Type B pancreatic cell (in vitro differentiated cells): ENCODE measurements around the gene ZMYND8. TPM values are rescaled to one million over a fixed set of nuclear protein-coding genes. Genes with fewer than 3 reads are reported as not detected.

ENCODE experiments used
- DNase-seq: peaks from one replicate; pipeline ENCODE4 v3.0.0; 2021; ENCODE audit warnings: mixed read lengths; ENCODE audit not compliant: unreplicated experiment; ENCODE audit errors: extremely low spot score
- H3K27ac Mint-ChIP-seq: 2 replicates; pipeline ENCODE4 v1.8.0; 2021; ENCODE audit warnings: mild to moderate bottlenecking, mixed read lengths
- H3K27me3 Mint-ChIP-seq: 2 replicates; pipeline ENCODE4 v1.8.0; 2021; ENCODE audit warnings: mixed read lengths
- H3K36me3 Mint-ChIP-seq: 2 replicates; pipeline ENCODE4 v1.8.0; 2021; ENCODE audit warnings: mixed read lengths
- H3K4me1 Mint-ChIP-seq: one replicate; pipeline ENCODE4 v1.8.0; 2021; ENCODE audit warnings: mixed read lengths; ENCODE audit not compliant: unreplicated experiment
- H3K4me3 Mint-ChIP-seq: 2 replicates; pipeline ENCODE4 v1.8.0; 2021; ENCODE audit warnings: mild to moderate bottlenecking, mixed read lengths
- H3K9me3 Mint-ChIP-seq: 2 replicates; pipeline ENCODE4 v1.8.0; 2021; ENCODE audit warnings: mixed read lengths
- total RNA-seq: library from RNA; stranded (reverse); gene quantifications from 2 replicates; pipeline ENCODE4 v1.2.1, GENCODE V29; 2021; ENCODE audit warnings: low replicate concordance
- TF ChIP-seq, protein P1 (sequence below): fragments of 200-600 bp; sonication (generic); conservative IDR thresholded peaks from 2 replicates; pipeline ENCODE4 v1.5.0; 2021; ENCODE audit warnings: antibody characterized with exemption, mild to moderate bottlenecking

ZMYND8 gene
- total RNA-seq, 1 donor from 2014 or later, result 58.9 TPM

DNA sequence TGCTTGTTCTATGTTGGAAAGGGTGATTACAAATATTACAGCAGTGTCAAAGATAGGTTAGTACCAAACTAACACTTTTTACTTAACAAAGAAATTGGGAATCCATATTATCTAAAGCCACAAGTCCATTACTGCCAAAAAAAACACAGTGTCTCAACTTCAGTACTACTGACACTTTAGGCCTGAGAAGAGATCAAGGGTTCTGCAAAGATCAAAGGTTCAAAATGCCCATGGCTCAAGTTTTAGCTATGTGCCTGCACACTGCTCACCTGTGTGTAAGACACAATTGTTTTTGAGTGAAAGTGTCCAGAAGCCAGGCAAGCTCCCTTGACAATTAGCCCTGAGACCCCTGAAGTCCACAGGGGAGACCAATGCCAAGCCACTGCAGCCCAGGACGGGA, 132.6 kb downstream of the ZMYND8 start:
- Mint-ChIP-seq H3K27ac (no peak overlapping the region), H3K27me3 (no peaks in the 10 kb centered on the region), H3K36me3 (peaks cover 44% of the 10 kb centered on the region), H3K4me3 (no peak overlapping the region), H3K4me1 (no peaks in the 10 kb centered on the region), H3K9me3 (no peaks in the 10 kb centered on the region)
- DNase-seq, result no peak
- TF ChIP-seq, protein P1, sequence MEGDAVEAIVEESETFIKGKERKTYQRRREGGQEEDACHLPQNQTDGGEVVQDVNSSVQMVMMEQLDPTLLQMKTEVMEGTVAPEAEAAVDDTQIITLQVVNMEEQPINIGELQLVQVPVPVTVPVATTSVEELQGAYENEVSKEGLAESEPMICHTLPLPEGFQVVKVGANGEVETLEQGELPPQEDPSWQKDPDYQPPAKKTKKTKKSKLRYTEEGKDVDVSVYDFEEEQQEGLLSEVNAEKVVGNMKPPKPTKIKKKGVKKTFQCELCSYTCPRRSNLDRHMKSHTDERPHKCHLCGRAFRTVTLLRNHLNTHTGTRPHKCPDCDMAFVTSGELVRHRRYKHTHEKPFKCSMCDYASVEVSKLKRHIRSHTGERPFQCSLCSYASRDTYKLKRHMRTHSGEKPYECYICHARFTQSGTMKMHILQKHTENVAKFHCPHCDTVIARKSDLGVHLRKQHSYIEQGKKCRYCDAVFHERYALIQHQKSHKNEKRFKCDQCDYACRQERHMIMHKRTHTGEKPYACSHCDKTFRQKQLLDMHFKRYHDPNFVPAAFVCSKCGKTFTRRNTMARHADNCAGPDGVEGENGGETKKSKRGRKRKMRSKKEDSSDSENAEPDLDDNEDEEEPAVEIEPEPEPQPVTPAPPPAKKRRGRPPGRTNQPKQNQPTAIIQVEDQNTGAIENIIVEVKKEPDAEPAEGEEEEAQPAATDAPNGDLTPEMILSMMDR, result no peak

DNA sequence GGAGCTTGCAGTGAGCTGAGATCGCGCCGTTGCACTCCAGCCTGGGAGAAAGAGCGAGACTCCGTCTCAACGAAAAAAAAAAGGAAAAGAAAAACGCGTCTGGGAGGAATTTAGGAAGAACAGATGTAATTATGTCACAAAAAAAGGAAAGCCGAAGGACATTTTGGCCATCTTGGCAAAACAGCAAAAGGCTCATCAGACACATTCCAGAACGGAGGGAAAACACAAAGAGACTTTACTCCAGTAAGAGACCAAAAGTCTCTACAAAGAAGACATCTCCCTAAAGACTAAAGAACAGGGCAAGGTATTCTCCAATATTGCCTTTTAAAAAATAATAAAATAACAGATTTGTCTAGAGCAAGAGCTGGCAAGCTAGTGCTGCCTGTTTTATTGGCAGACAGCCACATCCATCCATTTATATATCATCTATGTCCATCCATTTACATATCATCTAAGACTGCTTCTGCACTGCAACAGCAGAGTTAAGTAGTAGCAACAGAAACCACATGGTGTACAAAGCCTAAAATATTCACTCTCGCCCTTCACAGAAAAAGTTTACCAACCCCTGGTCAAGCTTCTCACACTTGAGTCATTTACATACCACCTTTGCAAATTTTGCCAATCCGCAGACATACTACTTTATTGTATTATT, 133.9 kb downstream of the ZMYND8 start:
- no peaks in the 10 kb centered on the region for H3K4me1 Mint-ChIP-seq
- TF ChIP-seq, protein P1, result no peak
- no peaks in the 10 kb centered on the region for H3K9me3 Mint-ChIP-seq
- DNase-seq, result no peak
- no peak overlapping the region for H3K27ac Mint-ChIP-seq
- no peaks in the 10 kb centered on the region for H3K27me3 Mint-ChIP-seq
- peaks cover 48% of the 10 kb centered on the region for H3K36me3 Mint-ChIP-seq
- H3K4me3 Mint-ChIP-seq, result no peak overlapping the region

DNA sequence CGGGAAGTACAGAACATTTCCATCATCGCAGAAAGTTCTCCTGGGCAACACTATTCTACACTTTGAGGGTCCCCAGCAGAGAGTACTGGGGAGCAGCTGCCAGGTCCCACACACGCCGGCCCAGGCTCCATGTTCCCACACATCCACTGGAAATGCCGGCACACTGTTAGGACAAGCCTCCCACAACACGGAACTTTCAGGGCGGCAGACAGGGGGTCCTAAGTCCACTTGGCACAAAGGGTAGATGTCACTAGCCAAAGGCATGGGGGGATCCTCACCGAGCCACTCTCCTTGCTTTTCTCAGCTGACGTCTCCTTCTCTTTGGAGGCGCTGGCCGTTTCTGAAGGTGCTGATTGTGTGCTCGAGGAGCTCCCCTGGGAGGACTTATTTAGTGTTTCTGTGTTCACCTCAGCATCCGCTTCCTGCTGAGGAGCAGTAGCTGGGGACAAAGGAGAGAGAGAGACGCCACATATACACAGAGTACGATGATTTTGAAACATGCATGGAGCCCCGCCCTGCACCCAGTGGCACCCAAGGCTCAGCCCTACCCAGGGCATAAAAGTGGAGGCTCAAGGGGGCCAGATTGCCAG, 135.4 kb downstream of the ZMYND8 start:
- no peaks in the 10 kb centered on the region for H3K4me1 Mint-ChIP-seq
- no peaks in the 10 kb centered on the region for H3K27me3 Mint-ChIP-seq
- no peak overlapping the region for H3K27ac Mint-ChIP-seq
- TF ChIP-seq, protein P1, result no peak
- H3K9me3 Mint-ChIP-seq, result no peaks in the 10 kb centered on the region
- no peak for DNase-seq
- H3K4me3 Mint-ChIP-seq, result no peak overlapping the region
- H3K36me3 Mint-ChIP-seq, result peaks cover 50% of the 10 kb centered on the region

DNA sequence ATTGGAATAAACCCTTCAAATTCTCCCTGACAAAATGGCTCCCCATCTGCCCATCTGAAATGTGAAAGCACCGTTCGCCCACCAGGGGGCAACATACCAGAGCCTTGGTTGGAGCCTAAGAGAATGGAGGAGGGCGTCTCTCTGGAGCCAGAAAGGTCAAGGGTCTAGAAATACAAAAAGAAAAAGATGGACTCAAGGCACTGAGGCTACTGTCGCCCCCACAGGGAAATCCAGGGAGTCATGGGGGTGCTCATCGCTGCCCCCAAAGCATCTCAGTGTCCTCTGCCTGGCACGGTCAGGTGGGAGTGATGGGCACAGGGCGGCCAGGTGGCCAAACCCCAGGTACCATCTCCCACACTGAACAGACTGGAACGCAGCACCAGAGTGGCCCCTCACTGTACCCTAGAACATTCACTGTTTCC, 136.3 kb downstream of the ZMYND8 start:
- H3K4me3 Mint-ChIP-seq, result no peak overlapping the region
- no peaks in the 10 kb centered on the region for H3K9me3 Mint-ChIP-seq
- H3K36me3 Mint-ChIP-seq, result peaks cover 55% of the 10 kb centered on the region
- no peak overlapping the region for H3K27ac Mint-ChIP-seq
- no peak for DNase-seq
- H3K4me1 Mint-ChIP-seq, result no peaks in the 10 kb centered on the region
- no peaks in the 10 kb centered on the region for H3K27me3 Mint-ChIP-seq
- TF ChIP-seq, protein P1, result peak; percentile 81

DNA sequence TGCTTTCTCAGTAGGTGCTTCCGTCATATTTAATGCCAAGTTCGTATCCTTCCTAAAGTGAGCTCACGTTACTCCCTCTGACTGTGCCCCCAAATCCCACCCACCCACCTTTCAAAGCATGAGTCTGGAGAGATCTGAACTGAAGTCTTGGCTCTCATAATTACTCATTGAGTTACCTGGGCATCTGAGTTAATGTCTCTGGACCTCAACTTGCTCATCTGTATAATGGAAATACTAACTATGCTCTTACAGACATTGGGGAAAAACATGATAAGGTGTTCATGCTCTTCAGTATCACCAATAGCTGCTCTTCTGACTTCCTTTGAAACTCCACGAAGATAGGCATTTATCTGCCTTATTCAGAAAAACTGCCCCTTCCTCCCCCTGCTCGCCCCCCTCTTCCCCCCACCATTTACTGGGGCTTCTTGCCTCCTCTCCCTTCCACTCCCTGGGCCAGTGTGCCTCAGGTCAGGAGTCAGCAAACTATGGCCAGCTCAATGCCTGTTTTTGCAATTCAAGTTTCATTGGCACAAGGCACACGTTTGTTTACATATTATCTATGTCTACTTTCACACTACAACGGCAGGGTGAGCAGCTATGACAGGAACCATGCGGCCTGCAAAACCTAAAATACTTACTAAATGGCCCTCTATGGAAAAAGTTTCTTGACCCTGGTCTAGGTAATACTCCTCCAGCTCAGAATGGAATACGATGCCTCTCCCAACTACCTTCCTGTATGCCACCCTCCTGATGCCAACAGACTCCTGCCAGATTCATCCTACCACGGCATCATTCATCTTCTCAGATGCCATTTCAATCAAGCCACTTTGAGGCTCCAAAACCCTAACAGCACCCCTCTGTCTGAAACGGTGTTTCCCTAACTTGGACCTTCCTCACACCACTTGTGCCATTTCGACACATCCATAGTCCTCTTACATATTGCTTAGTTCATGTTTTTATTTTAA, 138.7 kb downstream of the ZMYND8 start:
- peak overlapping the region; percentile 5 for H3K27ac Mint-ChIP-seq
- H3K4me1 Mint-ChIP-seq, result no peaks in the 10 kb centered on the region
- H3K9me3 Mint-ChIP-seq, result no peaks in the 10 kb centered on the region
- peaks cover 41% of the 10 kb centered on the region for H3K36me3 Mint-ChIP-seq
- no peak for DNase-seq
- no peak overlapping the region for H3K4me3 Mint-ChIP-seq
- TF ChIP-seq, protein P1, result no peak
- no peaks in the 10 kb centered on the region for H3K27me3 Mint-ChIP-seq
